ENCODE data around the gene GAS2L1.

The GAS2L1 gene

DNA sequence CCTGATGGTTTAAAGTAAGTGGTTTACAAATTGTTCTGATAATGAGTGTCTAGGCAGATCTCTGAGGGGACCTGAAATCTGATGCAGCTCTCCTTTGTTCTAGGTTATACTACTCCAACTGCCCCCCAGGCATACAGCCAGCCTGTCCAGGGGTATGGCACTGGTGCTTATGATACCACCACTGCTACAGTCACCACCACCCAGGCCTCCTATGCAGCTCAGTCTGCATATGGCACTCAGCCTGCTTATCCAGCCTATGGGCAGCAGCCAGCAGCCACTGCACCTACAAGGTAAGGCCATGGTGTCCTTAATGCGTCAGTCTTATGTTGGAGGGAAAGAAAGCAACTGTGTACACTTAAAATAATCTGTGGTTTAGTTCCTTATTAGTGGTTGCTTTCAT lies 28.5 kb upstream of the GAS2L1 start:
- DNase-seq (ENCODE audit: low read depth): no peak
- TF ChIP-seq, protein P1, sequence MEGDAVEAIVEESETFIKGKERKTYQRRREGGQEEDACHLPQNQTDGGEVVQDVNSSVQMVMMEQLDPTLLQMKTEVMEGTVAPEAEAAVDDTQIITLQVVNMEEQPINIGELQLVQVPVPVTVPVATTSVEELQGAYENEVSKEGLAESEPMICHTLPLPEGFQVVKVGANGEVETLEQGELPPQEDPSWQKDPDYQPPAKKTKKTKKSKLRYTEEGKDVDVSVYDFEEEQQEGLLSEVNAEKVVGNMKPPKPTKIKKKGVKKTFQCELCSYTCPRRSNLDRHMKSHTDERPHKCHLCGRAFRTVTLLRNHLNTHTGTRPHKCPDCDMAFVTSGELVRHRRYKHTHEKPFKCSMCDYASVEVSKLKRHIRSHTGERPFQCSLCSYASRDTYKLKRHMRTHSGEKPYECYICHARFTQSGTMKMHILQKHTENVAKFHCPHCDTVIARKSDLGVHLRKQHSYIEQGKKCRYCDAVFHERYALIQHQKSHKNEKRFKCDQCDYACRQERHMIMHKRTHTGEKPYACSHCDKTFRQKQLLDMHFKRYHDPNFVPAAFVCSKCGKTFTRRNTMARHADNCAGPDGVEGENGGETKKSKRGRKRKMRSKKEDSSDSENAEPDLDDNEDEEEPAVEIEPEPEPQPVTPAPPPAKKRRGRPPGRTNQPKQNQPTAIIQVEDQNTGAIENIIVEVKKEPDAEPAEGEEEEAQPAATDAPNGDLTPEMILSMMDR (IDR thresholded peaks at IDR 0.05; ENCODE audit: low read depth, low read length): no peak
- no peak for TF ChIP-seq POLR2A (IDR thresholded peaks at IDR 0.05; ENCODE audit: extremely low read depth, insufficient read length)
- no peak for TF ChIP-seq MYC (IDR thresholded peaks at IDR 0.05; ENCODE audit: low read depth, low read length)
- TF ChIP-seq, protein P2, sequence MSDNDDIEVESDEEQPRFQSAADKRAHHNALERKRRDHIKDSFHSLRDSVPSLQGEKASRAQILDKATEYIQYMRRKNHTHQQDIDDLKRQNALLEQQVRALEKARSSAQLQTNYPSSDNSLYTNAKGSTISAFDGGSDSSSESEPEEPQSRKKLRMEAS (IDR thresholded peaks at IDR 0.05; ENCODE audit: low read depth, low read length): no peak
- H3K4me3 ChIP-seq (ENCODE audit: low read depth, low read length): no peak overlapping the region

DNA sequence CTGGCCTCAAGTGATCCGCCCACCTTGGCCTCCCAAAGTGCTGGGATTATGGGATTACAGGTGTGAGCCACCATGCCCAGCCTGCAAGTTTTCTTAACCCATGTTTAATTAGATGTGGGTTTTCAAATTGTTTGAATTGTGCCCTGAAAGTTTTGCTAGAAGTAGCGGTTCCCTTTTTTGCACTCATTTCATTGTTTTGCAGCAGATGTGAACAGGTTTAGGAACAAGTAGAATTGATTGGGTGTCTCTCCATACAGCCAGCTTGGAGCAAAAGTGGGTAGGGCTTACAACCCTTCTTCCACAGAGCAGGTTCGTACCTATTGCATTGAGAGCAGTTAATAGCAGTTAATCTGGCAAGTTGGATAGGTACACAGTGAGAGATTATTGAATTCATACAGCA lies 22.3 kb upstream of the GAS2L1 start:
- no peak for TF ChIP-seq POLR2A (IDR thresholded peaks at IDR 0.05; ENCODE audit: extremely low read depth, insufficient read length)
- TF ChIP-seq MYC (IDR thresholded peaks at IDR 0.05; ENCODE audit: low read depth, low read length): no peak
- TF ChIP-seq, protein P2 (IDR thresholded peaks at IDR 0.05; ENCODE audit: low read depth, low read length): no peak
- TF ChIP-seq, protein P1 (IDR thresholded peaks at IDR 0.05; ENCODE audit: low read depth, low read length): no peak
- DNase-seq (ENCODE audit: low read depth): no peak
- H3K4me3 ChIP-seq (ENCODE audit: low read depth, low read length): no peak overlapping the region

DNA sequence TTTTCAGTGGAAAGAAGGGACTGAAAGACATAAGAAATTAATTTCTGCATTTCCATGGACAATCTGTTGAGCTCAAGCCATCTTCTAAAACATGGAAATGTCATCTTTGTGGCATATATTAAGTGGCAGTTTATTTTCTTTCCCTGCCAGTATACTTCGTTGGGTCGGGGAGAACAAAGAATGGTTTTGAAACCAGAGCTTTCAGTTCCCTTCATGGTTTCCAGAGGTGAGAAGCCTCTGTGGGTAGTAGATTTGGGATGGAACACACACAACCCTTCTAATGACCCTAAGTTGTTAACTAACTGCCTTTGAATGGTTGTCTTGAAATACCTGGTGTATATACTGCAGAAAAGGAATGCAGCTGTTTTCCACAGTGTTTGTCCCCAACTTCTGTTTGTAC lies 17.6 kb upstream of the GAS2L1 start:
- no peak for DNase-seq (ENCODE audit: low read depth)
- TF ChIP-seq, protein P1 (IDR thresholded peaks at IDR 0.05; ENCODE audit: low read depth, low read length): no peak
- TF ChIP-seq POLR2A (IDR thresholded peaks at IDR 0.05; ENCODE audit: extremely low read depth, insufficient read length) (no peak), MYC (IDR thresholded peaks at IDR 0.05; ENCODE audit: low read depth, low read length) (no peak)
- TF ChIP-seq, protein P2 (IDR thresholded peaks at IDR 0.05; ENCODE audit: low read depth, low read length): no peak
- H3K4me3 ChIP-seq (ENCODE audit: low read depth, low read length): no peak overlapping the region

DNA sequence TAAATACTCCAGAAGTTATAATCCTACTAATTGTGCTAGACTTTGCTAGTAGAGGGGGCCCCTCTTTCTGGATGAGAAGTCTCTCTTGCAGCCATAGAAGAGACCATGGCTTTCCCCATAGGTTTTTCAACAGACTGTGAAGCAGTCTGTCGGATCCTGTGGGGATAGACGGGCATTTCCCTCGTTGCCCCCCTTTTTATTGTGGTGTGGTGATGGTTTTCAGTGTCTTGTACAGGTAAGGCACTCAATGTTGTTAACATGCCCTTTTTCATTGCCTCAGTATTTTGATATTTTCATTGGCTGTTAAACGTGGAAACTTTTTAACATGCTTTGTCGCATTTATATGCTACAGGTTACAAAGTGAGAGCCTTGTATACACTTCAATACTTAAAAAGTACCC lies 16.4 kb upstream of the GAS2L1 start:
- no peak for DNase-seq (ENCODE audit: low read depth)
- TF ChIP-seq POLR2A (IDR thresholded peaks at IDR 0.05; ENCODE audit: extremely low read depth, insufficient read length): no peak
- TF ChIP-seq MYC (IDR thresholded peaks at IDR 0.05; ENCODE audit: low read depth, low read length): no peak
- TF ChIP-seq, protein P1 (IDR thresholded peaks at IDR 0.05; ENCODE audit: low read depth, low read length): no peak
- TF ChIP-seq, protein P2 (IDR thresholded peaks at IDR 0.05; ENCODE audit: low read depth, low read length): no peak
- H3K4me3 ChIP-seq (ENCODE audit: low read depth, low read length): no peak overlapping the region

DNA sequence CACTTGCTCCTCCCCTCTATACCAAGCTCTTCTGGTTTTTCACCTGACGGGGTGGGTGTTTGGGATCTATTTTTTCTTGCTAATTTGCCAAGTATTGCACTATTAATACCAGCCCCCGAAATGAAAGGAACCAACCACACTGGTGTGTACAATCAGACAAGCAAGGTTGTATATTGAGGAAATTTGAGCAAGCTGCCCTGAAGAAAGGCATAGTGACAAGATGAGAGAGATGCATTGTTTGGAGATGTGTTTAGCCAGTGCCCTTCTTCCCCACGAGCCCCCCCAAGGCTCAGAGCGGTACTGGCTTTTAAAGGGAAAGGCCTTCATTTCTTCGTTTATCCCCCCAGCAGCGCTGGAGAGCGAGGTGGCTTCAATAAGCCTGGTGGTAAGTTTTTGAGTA lies 15.2 kb upstream of the GAS2L1 start:
- H3K4me3 ChIP-seq (ENCODE audit: low read depth, low read length): no peak overlapping the region
- DNase-seq (ENCODE audit: low read depth): no peak
- TF ChIP-seq MYC (IDR thresholded peaks at IDR 0.05; ENCODE audit: low read depth, low read length): no peak
- TF ChIP-seq, protein P1 (IDR thresholded peaks at IDR 0.05; ENCODE audit: low read depth, low read length): no peak
- TF ChIP-seq POLR2A (IDR thresholded peaks at IDR 0.05; ENCODE audit: extremely low read depth, insufficient read length): no peak
- TF ChIP-seq, protein P2 (IDR thresholded peaks at IDR 0.05; ENCODE audit: low read depth, low read length): no peak

DNA sequence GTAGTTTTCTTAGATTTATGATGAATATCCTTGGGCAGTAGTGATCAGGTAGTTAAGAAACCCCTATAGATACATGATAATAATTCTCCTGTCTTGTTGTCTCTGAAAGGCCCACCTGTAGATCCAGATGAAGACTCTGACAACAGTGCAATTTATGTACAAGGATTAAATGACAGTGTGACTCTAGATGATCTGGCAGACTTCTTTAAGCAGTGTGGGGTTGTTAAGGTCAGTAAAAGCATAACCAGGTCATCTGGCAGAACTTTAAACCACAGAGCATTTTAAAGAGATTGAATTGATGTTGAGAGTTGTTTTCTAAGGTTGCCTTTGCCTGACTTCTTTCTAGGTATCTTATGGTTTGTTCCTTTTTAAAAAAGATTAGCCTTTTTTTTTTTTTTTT lies 14.1 kb upstream of the GAS2L1 start:
- TF ChIP-seq, protein P1 (IDR thresholded peaks at IDR 0.05; ENCODE audit: low read depth, low read length): no peak
- TF ChIP-seq MYC (IDR thresholded peaks at IDR 0.05; ENCODE audit: low read depth, low read length) (no peak), POLR2A (IDR thresholded peaks at IDR 0.05; ENCODE audit: extremely low read depth, insufficient read length) (no peak)
- TF ChIP-seq, protein P2 (IDR thresholded peaks at IDR 0.05; ENCODE audit: low read depth, low read length): no peak
- no peak for DNase-seq (ENCODE audit: low read depth)
- no peak overlapping the region for H3K4me3 ChIP-seq (ENCODE audit: low read depth, low read length)

Measured in NB4 (cell line).